ENCODE data around the gene KCNJ15.

KCNJ15 gene

DNA sequence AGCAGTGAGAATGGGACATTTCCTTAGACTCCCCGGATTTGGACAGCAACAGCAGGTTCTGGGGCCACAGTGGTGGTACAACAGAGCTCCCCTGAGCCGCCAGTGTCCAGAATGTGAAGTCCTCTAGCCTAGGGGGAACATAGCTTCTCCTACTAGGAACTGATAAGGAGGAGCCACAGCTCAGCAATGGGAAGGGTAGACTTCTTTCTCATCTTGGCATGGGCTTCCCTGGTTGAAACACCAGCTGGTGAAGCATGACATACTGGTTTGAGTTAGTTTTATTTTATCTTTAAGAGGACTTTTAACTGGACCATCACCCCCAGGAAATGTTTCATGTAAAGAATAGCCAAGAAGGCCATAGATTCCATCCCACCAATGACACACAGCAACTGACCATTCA lies 68.4 kb downstream of the KCNJ15 start:
- DNase-seq (ENCODE audit: low read depth in 3 of 3, low spot score in 1 of 3) = no peak

DNA sequence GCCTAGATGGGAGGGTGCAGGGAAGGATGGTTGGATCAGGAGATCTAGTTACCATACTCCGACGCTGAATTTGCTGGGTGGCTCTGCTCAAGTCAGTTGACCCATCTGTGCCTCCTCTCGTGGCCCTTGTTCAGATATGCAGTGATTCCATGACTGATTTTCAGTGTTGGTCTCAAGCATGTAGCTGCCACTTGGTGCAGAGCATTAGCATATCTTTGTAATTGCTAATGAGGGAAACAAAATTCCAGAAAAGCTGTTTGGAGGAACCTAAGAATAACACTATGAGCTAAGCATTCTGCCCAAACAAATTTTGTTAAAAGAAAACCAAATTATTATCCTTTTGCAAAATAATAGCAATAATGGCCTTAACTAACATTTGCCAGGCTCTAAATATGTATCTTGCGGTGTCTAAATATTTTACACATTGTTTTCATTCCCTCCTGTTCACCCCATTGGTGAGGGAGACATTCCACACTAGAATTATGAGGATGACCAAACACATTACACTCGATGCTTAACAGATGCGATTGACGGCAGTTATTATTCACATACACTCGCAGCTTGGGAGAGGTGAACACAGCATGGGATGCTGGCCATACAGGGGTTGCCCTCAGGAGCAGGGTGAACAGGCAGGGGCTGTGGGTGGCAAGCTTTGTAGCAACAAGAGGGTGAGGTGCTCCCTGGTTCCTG lies 69.1 kb downstream of the KCNJ15 start:
- DNase-seq (ENCODE audit: low read depth in 3 of 3, low spot score in 1 of 3) = no peak

DNA sequence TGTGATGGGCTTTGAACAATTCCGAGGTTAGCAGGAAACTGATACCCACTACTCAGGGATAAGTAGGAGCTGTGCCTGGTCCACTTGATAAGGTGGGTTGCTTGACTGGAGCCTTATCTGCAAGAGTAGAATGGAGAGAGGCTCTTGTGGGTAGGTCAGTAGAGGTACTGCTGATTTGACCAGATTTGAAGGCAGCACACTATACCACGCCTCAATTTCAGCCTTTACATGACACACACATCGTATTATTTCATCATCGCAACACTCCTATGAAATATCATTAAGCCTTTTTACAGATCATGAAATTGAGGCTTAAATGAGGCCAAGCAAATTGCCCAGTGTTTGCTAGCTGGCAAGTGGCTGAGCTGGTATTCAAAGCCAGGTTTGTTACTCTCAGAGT lies 69.6 kb downstream of the KCNJ15 start:
- no peak for DNase-seq (ENCODE audit: low read depth in 3 of 3, low spot score in 1 of 3)

DNA sequence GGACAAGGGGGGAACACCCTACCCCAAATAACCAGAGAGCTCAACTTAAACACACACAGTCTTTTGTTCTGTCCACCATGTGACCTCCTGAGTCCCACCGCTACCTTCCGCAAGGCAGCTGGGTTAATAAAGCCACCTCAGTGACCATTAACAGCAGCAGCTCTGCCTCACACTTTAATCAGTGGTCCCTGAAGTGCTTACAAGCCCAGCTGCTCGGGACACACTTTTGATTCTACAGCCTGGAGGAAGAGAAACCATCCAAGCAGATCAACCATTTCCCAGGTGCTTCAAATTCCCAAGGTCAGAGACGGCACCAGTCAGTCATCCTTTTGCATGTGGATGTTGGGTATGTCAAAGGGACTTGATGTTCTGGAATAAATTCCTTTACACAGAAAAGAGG lies 70.1 kb downstream of the KCNJ15 start:
- DNase-seq (ENCODE audit: low read depth in 3 of 3, low spot score in 1 of 3) = no peak

DNA sequence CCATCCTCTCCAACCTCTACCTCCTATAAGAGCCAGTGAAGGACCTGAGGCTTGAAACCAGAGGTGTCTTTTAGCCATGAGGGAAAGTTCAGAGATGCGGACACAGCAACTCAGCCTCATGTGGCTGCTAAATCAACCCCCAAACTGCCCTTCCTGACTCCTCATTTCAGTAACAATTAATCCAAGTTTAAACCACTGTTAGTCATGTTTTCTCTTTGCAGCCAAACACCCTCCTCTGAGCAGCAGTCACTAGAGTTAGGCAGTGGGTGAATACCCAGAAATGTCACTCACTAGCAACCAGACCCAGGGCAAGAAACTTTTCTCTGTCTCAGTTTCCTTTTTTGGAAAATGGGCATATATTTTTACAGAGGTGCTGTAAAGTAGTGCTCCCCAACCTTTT lies 71.2 kb downstream of the KCNJ15 start:
- no peak for DNase-seq (ENCODE audit: low read depth in 3 of 3, low spot score in 1 of 3)

DNA sequence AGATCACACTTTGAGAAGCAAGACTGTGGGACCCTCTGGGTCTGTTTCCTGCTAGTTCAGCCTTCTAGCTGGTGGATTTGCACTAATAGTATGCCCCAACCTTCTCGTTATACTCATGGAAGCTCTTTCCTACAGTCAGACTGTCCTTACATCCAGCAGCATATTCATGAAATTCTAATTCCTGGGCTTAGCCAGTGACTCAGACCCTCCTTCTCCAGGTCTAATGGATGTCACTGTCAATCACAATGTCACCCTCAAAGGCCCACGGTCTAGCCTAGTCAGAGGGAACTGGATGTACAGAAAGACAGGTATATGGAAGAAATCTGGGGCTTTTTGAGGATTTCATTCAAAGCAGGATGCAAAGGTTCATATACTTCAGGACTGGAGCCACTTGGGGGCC lies 72.4 kb downstream of the KCNJ15 start:
- no peak for DNase-seq (ENCODE audit: low read depth in 3 of 3, low spot score in 1 of 3)

DNA sequence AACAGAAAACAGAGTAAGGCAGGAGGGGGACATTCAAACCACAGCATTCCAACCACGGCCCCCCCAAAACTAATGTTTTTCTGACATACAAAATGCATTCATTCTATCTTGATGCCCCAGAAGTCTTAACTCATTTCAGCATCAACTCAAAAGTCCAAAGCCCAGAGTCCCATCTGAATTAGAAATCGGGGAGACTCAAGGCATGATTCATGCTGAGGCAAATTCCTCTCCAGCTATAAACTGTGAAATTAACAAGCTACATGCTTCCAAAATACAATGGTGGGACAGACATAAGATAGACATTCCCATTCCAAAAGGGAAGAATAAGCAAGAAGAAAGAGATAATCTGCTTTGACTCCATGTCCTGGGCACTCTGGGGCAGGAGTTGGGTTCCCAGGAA lies 73.9 kb downstream of the KCNJ15 start:
- DNase-seq (ENCODE audit: low read depth in 3 of 3, low spot score in 1 of 3) = no peak

DNA sequence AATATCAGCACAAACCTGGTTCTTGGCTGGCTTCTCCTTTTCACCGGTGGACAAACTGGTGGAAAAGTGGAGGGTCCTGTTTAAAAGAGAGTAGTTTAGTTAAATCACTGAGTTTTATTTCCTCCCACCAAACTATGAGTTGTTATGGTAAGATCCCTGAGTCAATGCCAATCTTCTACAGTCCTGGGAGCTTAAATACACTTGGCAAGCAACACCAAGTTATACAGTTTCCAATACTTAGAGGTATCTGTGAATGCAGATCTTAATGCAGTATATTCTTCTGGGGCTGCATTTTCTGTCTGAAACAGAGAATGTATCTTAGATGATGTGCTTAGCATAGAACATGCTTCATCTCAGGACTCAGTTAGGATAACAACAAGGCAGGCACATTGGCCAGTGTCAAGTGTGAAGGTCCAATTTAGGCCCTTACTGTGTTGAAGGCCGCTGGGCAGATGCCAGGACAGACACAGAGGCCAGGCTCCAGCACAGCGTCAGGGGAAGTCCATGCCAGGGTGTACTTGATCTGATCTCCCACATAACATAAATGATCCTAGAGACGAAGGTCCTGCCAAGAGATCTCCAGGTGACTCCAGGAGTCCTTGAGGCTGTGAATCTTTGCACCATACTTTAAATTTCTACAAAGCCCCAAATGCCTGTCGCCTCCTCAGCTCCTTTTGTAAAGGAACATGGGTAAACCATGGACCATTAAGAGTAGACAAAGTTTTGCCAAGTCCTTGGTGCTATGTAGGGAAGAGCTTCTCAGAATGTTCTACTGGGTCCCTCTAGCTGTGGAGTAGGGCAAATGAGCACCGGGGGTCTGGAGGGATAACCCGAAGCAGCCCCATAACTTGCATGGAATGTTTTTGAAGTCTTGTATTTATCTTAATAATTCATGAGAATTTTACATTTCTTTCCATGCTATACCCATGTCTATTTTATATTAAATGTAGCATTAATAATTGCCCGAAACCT lies 76.8 kb downstream of the KCNJ15 start:
- DNase-seq (ENCODE audit: low read depth in 3 of 3, low spot score in 1 of 3) = no peak

DNA sequence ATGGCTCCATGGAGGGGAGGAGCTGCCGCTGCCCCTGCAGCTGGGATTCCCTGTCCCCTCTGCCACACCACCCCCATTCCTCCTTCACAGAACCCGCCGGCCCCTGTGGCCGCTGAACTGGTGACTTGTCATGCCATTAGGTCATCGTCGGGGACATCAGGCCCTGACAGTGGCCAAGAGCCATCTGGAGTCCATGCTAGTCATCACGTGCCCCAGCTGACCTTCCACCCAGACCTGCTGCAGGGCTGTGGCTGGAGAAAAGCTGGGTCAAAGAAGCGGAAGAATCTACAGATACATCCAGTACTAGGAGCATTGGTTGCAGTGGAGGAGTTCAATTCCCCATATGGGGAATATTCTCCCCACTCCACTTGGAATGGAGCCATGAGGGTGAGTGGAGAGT lies 78.1 kb downstream of the KCNJ15 start:
- DNase-seq (ENCODE audit: low read depth in 3 of 3, low spot score in 1 of 3) = no peak

DNA sequence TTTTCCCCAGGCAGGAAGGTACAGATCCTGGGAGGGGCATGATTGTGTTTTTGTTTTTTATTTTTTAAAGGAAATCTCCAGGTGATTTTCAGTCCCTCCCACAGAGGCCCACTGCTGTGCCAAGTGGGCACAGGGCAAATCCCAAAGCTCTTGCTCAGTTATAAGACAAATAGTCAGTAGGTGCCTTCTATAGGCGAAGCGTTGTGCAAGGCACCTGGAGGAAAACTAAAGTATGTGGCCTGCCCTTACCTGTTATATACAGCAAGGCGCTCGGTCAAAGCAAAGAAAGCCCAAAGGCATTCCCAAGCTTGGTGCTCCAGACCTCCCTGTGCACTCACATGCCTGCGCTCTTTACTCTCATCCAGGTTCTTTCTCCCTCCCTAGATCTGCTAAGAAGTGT lies 81.0 kb downstream of the KCNJ15 start:
- DNase-seq (ENCODE audit: low read depth in 3 of 3, low spot score in 1 of 3) = no peak

DNA sequence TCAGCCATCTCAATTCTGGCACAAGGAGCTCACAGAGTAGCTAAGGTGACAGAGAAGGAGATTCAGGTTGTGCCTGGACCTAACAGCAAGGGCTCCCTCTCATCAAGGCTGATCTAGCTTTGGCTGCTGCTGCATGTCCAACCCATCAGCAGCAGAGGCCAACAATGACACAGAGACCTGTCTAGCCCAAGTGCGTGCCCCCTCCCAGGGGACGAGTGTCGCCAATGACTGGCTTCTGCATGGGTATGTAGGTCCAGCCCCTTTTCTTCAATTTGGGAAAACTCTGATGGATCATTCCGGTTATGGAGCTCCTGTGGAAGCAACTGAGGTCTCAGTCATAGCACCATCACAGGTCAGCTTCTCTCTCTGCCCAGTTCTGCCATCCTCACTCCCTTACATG lies 83.3 kb downstream of the KCNJ15 start:
- no peak for DNase-seq (ENCODE audit: low read depth in 3 of 3, low spot score in 1 of 3)

DNA sequence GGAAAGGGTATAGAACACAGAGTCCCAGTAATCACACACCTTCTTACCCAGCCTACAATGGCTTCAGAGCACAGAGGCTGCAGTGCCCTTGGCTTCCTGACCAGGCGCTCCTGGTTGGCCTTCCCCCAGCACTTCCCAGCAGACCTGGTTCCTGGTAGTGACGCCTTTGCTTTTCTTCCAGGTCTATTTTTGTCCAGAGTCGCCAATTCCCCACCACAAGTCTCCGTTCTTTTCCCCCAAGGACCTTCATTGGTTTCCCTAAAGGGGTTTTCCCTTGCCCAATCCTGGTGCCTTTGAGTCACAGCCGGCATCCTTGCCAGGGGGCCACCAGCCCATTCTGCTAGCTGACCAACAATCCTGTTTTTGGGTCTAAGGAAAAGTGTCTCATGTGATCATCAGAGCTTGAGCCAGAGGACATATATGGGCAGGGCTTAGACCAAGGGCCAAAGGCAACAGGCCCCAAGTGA lies 84.8 kb downstream of the KCNJ15 start:
- no peak for DNase-seq (ENCODE audit: low read depth in 3 of 3, low spot score in 1 of 3)

DNA sequence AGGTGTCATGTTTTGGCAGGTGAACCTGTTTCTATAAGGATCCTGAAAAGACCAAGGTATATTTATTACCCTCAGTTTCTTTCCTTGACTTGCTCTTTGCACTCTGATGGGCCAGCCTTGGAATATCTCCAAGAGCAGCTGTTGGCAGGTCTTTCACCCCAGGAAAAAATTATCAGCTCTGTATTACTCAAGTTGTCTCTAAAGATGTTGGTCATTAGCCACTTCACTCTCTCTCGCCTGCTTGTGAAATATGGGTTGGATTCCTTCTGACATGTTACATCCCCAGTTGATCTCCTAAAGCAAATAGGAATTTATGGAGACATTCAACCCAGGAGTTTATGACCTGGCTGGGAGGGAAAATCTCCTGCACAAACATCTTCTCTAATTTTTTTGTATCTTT lies 85.9 kb downstream of the KCNJ15 start:
- DNase-seq (ENCODE audit: low read depth in 3 of 3, low spot score in 1 of 3) = no peak

DNA sequence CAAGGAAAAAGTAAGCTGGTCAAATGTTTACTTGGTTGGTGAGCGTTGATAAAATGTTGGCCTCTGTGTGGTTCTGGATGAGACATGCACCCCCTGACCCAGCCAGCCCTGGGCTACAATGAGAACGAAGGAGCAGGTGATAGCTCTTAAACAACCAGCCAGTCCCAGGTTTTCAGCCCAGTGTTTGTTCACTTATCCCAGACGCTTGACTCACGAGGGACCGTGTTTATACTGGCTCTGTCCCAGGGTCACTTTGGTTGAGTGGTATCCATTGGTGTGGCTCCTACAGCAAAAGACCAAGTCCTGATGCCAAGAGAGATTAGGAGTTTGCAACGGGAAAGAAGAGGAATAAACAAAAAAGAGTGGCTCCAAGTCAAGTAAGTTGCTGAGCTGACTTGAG lies 86.9 kb downstream of the KCNJ15 start:
- DNase-seq (ENCODE audit: low read depth in 3 of 3, low spot score in 1 of 3) = no peak

DNA sequence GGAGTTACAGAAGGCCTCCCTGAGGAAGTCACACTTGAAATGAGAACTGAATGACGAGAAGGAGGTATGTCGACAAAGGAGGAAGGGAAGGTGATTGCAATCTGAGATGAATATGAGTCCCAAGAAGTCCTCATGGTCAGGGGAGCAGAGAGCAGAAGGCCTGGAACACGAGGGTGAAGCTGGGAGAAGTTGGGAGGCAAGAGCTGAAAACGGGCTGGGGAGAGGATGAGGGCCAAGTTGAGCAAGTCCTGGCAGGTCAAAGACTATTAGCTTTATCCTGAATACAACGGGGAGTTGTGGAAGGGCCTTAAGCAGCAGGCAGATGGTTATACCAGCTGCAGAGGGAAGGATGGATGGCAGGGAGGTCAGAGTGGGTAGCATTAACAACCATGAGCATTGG lies 89.5 kb downstream of the KCNJ15 start:
- no peak for DNase-seq (ENCODE audit: low read depth in 3 of 3, low spot score in 1 of 3)

DNA sequence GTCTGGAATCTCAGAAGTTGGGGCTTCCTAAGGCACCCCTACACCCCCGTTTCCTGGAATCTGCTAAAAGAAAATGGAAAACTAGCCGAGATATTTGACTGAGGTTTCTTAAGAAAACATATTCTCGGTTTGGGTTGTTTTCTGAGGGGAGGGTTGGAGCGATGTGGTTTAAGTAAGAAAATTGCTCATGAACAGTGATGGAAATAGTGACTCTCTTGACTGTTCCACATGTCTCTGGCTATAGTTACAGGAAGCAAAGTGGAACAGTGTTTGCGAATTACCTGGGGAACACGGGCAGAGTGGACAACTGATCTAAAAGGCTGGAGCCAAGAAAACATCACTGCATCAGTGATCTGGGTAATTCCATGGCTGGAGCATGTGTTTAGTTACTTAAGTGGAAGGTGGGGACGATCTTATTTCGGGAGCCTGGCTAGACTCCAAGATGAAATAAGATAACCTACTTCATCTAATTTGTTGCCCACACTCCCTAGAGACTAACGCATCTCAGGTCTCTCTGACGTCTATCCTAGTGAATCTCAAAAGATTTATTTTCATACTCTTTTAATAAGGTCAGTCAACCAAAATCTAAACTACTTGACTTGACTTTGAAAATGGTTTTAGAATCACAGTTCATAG lies 92.4 kb downstream of the KCNJ15 start:
- no peak for DNase-seq (ENCODE audit: low read depth in 3 of 3, low spot score in 1 of 3)

DNA sequence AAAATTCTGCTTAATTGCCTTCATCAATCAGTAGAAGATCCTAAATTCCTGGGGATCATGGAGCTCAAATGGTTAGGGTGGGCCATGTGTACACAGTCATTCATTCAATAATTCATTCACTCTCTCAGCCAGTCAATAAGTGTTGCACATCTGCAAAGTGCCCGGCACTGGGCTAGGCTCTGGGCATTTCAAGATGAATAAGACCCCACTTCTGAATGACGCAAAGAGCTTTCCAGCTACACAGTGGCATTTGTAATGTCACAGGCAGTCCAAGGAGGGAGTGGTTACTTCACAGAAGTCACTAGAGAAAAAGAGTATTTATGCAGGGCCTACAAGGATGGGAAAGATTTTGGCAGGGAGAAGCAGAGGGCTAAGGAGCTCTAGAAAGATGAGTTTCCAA lies 93.2 kb downstream of the KCNJ15 start:
- no peak for DNase-seq (ENCODE audit: low read depth in 3 of 3, low spot score in 1 of 3)

DNA sequence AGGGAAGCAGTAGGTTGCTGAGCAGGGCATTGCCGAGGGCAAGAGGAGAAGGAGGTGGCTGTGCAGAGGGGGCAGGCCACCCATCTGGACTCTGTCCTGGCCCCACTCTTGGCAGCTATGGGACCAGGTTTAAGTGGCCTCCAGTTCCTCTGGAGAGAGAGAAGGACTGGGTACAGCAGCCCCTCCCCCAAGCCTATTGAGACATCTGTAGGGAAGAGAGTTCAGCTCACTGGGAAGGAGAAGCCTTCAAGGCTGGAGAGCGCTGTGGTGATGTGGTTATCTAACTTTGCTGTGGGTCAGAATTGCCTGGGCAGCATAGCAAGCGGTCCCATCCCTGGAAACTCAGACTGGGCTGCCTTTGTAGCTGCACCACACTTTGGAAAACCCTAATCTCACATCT lies 93.9 kb downstream of the KCNJ15 start:
- DNase-seq (ENCODE audit: low read depth in 3 of 3, low spot score in 1 of 3) = no peak

DNA sequence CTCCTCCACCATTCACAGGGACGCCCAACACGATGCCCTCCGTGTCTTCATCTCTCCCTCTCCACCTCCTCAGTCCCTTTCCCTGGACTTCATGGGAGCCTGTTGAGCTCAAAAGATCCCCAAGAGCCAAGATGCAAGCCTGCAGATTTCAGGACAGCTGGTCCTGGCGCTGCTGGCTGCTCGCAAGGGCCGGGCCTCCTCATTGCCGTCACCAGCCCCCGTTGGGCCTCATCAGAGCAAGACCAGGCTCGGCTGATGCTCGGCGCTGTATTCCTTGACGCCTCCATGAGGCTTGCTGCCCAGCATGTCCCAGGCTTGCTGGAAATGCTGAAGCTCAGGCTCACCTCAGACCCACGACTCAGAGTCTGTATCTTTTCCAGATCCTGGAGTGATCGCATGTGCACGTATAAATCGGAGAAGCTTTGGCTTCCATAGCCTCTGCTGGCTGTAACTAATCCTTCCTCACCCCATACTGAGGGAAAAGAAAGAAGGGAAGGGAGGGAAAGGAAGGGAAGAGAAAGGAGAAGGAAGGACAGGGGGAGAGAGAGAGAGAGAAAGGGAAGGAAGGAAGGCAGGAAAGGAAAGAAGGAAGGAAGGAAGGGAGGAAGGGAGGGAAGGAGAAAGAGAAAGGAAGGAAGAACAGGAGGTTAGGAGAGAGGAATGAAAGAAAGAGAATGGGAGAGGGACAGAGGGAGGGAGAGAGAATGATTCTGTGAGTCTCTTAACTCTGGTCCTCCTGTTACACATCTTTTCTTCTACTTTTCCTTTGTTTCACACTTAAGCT lies 94.6 kb downstream of the KCNJ15 start:
- DNase-seq (ENCODE audit: low read depth in 3 of 3, low spot score in 1 of 3) = no peak

DNA sequence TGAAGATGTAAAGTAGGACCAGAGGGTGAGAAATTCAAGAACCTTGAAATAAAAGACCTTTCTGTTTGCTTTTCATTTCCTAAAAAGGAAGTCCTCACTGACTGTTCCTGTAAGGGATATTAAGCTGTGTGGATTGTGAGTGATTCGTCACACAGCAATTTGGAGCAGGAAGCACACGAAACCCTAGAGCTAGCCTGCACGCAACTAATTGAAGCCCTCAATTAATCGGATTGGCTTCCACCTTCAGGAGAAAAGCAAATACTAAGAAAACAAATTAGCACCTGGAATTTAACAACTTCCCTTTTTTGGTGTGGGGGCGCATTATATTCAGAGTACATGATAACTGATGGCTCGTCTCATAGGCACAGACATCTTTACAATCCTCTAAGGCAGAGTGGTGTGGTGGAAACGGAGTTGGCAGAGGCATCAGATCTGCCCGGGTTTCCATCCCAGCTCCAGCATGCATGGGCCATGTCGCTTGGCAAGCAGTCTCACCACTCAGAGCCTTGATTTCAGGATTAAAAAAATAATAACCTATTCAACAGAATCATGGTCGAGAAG lies 95.2 kb downstream of the KCNJ15 start:
- no peak for DNase-seq (ENCODE audit: low read depth in 3 of 3, low spot score in 1 of 3)
